ENCODE results near the gene GDF11.

GDF11 gene

GRCh38 chr12:55728186-55728938 lies 14.6 kb upstream of the GDF11 start:
- Histone ChIP-seq H2AFZ (peak overlapping the region; percentile 93), H3K27me3 (ENCODE audit: control insufficient read depth, insufficient read depth, low read length) (no peaks in the 10 kb centered on the region), H3K9me3 (ENCODE audit: control insufficient read depth, low read length) (no peaks in the 10 kb centered on the region), H3K4me1 (peaks cover 10% of the 10 kb centered on the region), H3K36me3 (ENCODE audit: control insufficient read depth, insufficient read depth, low read length) (no peaks in the 10 kb centered on the region), H3K9ac (no peak overlapping the region), H3K4me2 (ENCODE audit: low read length) (peak overlapping the region; percentile 100), H3K79me2 (peaks cover 3% of the 10 kb centered on the region), H3K27ac (peak overlapping the region; percentile 100), H3K4me3 (ENCODE audit: low read depth, low read length) (peak overlapping the region; percentile 94)
- TF ChIP-seq CTCF (IDR thresholded peaks at IDR 0.05), result no peak

GRCh38 chr12:55728939-55729818 lies 13.7 kb upstream of the GDF11 start, which contains the start of gene CD63:
TSS of gene CD63 (minus strand) at chr12:55729009. CDS start at chr12:55728341, 668 bp downstream.
- peak within 1 kb of the TSS; percentile 100 for H3K27ac ChIP-seq
- peak within 1 kb of the TSS; percentile 94 for H3K4me3 ChIP-seq (ENCODE audit: low read depth, low read length)
- H3K9ac ChIP-seq, result peak within 1 kb of the TSS; percentile 90
- peaks cover 10% of the 10 kb centered on the region for H3K4me1 ChIP-seq
- no peaks in the 10 kb centered on the region for H3K27me3 ChIP-seq (ENCODE audit: control insufficient read depth, insufficient read depth, low read length)
- H3K9me3 ChIP-seq (ENCODE audit: control insufficient read depth, low read length), result no peaks in the 10 kb centered on the region
- peaks cover 3% of the 10 kb centered on the region for H3K79me2 ChIP-seq
- H3K4me2 ChIP-seq (ENCODE audit: low read length), result peak within 1 kb of the TSS; percentile 100
- no peak for TF ChIP-seq CTCF (IDR thresholded peaks at IDR 0.05)
- H2AFZ ChIP-seq, result peak within 1 kb of the TSS; percentile 93
- H3K36me3 ChIP-seq (ENCODE audit: control insufficient read depth, insufficient read depth, low read length), result no peaks in the 10 kb centered on the region

- H3K36me3 ChIP-seq (ENCODE audit: control insufficient read depth, insufficient read depth, low read length), result no peaks in the 10 kb centered on the region
- H3K4me2 ChIP-seq (ENCODE audit: low read length), result peak overlapping the region; percentile 100
- peaks cover 3% of the 10 kb centered on the region for H3K79me2 ChIP-seq
- no peaks in the 10 kb centered on the region for H3K9me3 ChIP-seq (ENCODE audit: control insufficient read depth, low read length)
- peak; percentile 30 for TF ChIP-seq CTCF (IDR thresholded peaks at IDR 0.05)
- peak overlapping the region; percentile 93 for H2AFZ ChIP-seq
- H3K27ac ChIP-seq, result peak overlapping the region; percentile 100
- H3K4me3 ChIP-seq (ENCODE audit: low read depth, low read length), result peak overlapping the region; percentile 94
- no peaks in the 10 kb centered on the region for H3K27me3 ChIP-seq (ENCODE audit: control insufficient read depth, insufficient read depth, low read length)
- peaks cover 10% of the 10 kb centered on the region for H3K4me1 ChIP-seq
- peak overlapping the region; percentile 90 for H3K9ac ChIP-seq
Measured at GRCh38 chr12:55729819-55730818, 12.8 kb upstream of the GDF11 start.

GRCh38 chr12:55732288-55732687 lies 10.6 kb upstream of the GDF11 start:
- Histone ChIP-seq H3K4me1 (peaks cover 8% of the 10 kb centered on the region), H3K79me2 (peaks cover 11% of the 10 kb centered on the region), H2AFZ (no peak overlapping the region), H3K9me3 (ENCODE audit: control insufficient read depth, low read length) (no peaks in the 10 kb centered on the region), H3K9ac (no peak overlapping the region), H3K27me3 (ENCODE audit: control insufficient read depth, insufficient read depth, low read length) (no peaks in the 10 kb centered on the region), H3K4me3 (ENCODE audit: low read depth, low read length) (no peak overlapping the region), H3K27ac (no peak overlapping the region), H3K4me2 (ENCODE audit: low read length) (no peak overlapping the region), H3K36me3 (ENCODE audit: control insufficient read depth, insufficient read depth, low read length) (no peaks in the 10 kb centered on the region)
- TF ChIP-seq CTCF (IDR thresholded peaks at IDR 0.05), result no peak
